K562 (cell line): ENCODE results near the gene MPZL1. TPM values are rescaled to one million over a fixed set of nuclear protein-coding genes. Genes with fewer than 3 reads are reported as not detected.

ENCODE experiments used
- ATAC-seq: fragments of 200-7000 bp; cut with Tn5 transposase; 3 replicates; pipeline ENCODE4 v1.9.1; 2020; ENCODE audit warnings: moderate library complexity
- BruUV-seq: library from RNA; stranded (reverse); fragments of 400-500 nt; replicated peaks from 2 replicates; lab custom pipeline; 2021; lab: Mats Ljungman, UMichigan
- CTCF ChIA-PET: fragments of 300-600 bp; formaldehyde crosslinking; extraction: SDS; loops from one replicate; lab custom pipeline; 2021; ENCODE audit warnings: low intra/inter-chr PET ratio; lab: Yijun Ruan, JAX
- POLR2A ChIA-PET: fragments of 300-600, 350-650 bp; sonication (Branson Sonifier 250); formaldehyde crosslinking; extraction: SDS; loops from one replicate; lab custom pipeline; 2021; ENCODE audit warnings: antibody characterized with exemption, inconsistent platforms; lab: Yijun Ruan, JAX
- DNase-seq, 4 experiments: peaks; one replicate each; pipeline versions ENCODE4 v3.0.0 to v3.0.0-alpha.2; 2011 to 2018; ENCODE audit warnings: low spot score in 3 of 4, mixed read lengths in 3 of 4; ENCODE audit errors: extremely low read depth in 1 of 4
- FAIRE-seq: peaks from 2 replicates; lab custom pipeline; 2011; peaks lifted over from hg19 to GRCh38; lab: Jason Lieb, UNC
- H2AFZ ChIP-seq: 2 replicates; pipeline ENCODE4 v1.6.0; 2011; ENCODE audit warnings: low read depth, low read length, control low read depth, inconsistent platforms
- H3K27ac ChIP-seq: fragments of 200-600 bp; 3 replicates; pipeline ENCODE4 v1.8.0; 2011; ENCODE audit warnings: low read depth, mild to moderate bottlenecking, control low read depth, inconsistent platforms, low read length, moderate library complexity, mixed read lengths; ENCODE audit errors: extremely low read depth
- H3K27me3 ChIP-seq, 2 experiments: fragments of 300-600 bp in 1 of 2; 2 replicates in 1 of 2; 3 replicates in 1 of 2; pipeline versions ENCODE4 v1.6.0 to v1.8.0; 2011; ENCODE audit warnings: inconsistent platforms in 2 of 2, low read length in 2 of 2, mild to moderate bottlenecking in 1 of 2, mixed read lengths in 1 of 2, moderate library complexity in 1 of 2; ENCODE audit not compliant: control insufficient read depth in 2 of 2, insufficient read depth in 2 of 2
- H3K36me3 ChIP-seq: fragments of 300-600 bp; 3 replicates; pipeline ENCODE4 v1.8.0; 2011; ENCODE audit warnings: mild to moderate bottlenecking, low read length, inconsistent platforms; ENCODE audit not compliant: control insufficient read depth, insufficient read depth
- H3K4me1 ChIP-seq, 2 experiments: fragments of 200-600 bp in 1 of 2; replicated peaks in 1 of 2; 2 replicates in 1 of 2; 3 replicates in 1 of 2; pipeline versions ENCODE4 v1.5.1 to v1.8.0; 2011; ENCODE audit warnings: inconsistent platforms in 2 of 2, low read length in 2 of 2, mild to moderate bottlenecking in 1 of 2, mixed read lengths in 1 of 2, moderate library complexity in 1 of 2; ENCODE audit not compliant: control insufficient read depth in 2 of 2, insufficient read depth in 2 of 2
- H3K4me2 ChIP-seq: 2 replicates; pipeline ENCODE4 v1.6.1; 2011; ENCODE audit warnings: low read length, control low read depth, inconsistent platforms, mixed read lengths; ENCODE audit not compliant: insufficient read depth
- H3K4me3 ChIP-seq: fragments of 200-600 bp; sonication (generic), shearing (Covaris generic); 2 replicates; pipeline ENCODE4 v1.5.1; 2016; ENCODE audit warnings: control low read depth, inconsistent platforms
- H3K79me2 ChIP-seq: fragments of 200-600 bp; 3 replicates; pipeline ENCODE4 v1.8.0; 2011; ENCODE audit warnings: low read length, inconsistent platforms; ENCODE audit not compliant: control insufficient read depth, insufficient read depth
- H3K9ac ChIP-seq, 2 experiments: 2 replicates each; pipeline versions ENCODE4 v1.6.0 to v1.6.1; 2011; ENCODE audit warnings: low read depth in 2 of 2, low read length in 2 of 2, control low read depth in 1 of 2, inconsistent platforms in 1 of 2, mild to moderate bottlenecking in 1 of 2, mixed read lengths in 1 of 2; ENCODE audit not compliant: insufficient read depth in 1 of 2
- H3K9me1 ChIP-seq: one replicate; pipeline ENCODE4 v1.6.0; 2011; ENCODE audit warnings: inconsistent platforms, mild to moderate bottlenecking, low read length, moderate library complexity; ENCODE audit not compliant: control insufficient read depth, insufficient read depth
- H3K9me3 ChIP-seq: replicated peaks from 2 replicates; pipeline ENCODE4 v1.5.1; 2011; ENCODE audit warnings: low read depth, low read length, inconsistent platforms; ENCODE audit not compliant: control insufficient read depth, insufficient read depth
- H4K20me1 ChIP-seq: replicated peaks from 2 replicates; pipeline ENCODE4 v1.6.1; 2011; ENCODE audit warnings: low read length, inconsistent platforms, mixed read lengths; ENCODE audit not compliant: control insufficient read depth, insufficient read depth
- BRF2 ChIP-seq: IDR thresholded peaks from 3 replicates; pipeline ENCODE4 v1.6.1; 2011; ENCODE audit warnings: borderline replicate concordance, mild to moderate bottlenecking; ENCODE audit not compliant: insufficient read length, insufficient read depth
- CBFA2T3 ChIP-seq: fragments of 450-650 bp; IDR thresholded peaks from 2 replicates; pipeline ENCODE4 v1.6.1; 2017
- GABPB1 ChIP-seq: sonication (generic); formaldehyde crosslinking; IDR thresholded peaks from 2 replicates; pipeline ENCODE4 v1.8.0; 2022; ENCODE audit warnings: mild to moderate bottlenecking, missing genetic modification reagents
- HNRNPH1 ChIP-seq: fragments of 200-400 bp; formaldehyde crosslinking; optimal IDR thresholded peaks from 2 replicates; pipeline ENCODE3; 2017; ENCODE audit warnings: low read depth, mild to moderate bottlenecking, low read length, moderate library complexity
- HNRNPL ChIP-seq: fragments of 200-400 bp; formaldehyde crosslinking; IDR thresholded peaks from 2 replicates; pipeline ENCODE4 v1.6.1; 2017; ENCODE audit warnings: low read depth, mild to moderate bottlenecking, low read length
- HNRNPLL ChIP-seq: fragments of 200-400 bp; formaldehyde crosslinking; IDR thresholded peaks from 2 replicates; pipeline ENCODE4 v1.6.1; 2017; ENCODE audit warnings: low read length, low read depth, mild to moderate bottlenecking; ENCODE audit not compliant: poor library complexity, severe bottlenecking
- JUNB ChIP-seq: fragments of 450-650 bp; formaldehyde crosslinking; conservative IDR thresholded peaks from 2 replicates; pipeline ENCODE4 v1.4.0; 2020; ENCODE audit warnings: mild to moderate bottlenecking
- NELFE ChIP-seq: IDR thresholded peaks from 2 replicates; pipeline ENCODE4 v1.6.1; 2011; ENCODE audit warnings: mild to moderate bottlenecking; ENCODE audit not compliant: insufficient read depth, insufficient read length
- SLC30A9 ChIP-seq: fragments of 250-450 bp; sonication (Bioruptor Pico); IDR thresholded peaks from 2 replicates; pipeline ENCODE4 v1.8.0; 2022; ENCODE audit warnings: mild to moderate bottlenecking, moderate library complexity
- ZNF174 ChIP-seq: fragments of 250-450 bp; sonication (Bioruptor Pico); IDR thresholded peaks from 2 replicates; pipeline ENCODE4 v1.4.0; 2020; ENCODE audit warnings: mild to moderate bottlenecking
- ZNF232 ChIP-seq: sonication (generic); formaldehyde crosslinking; IDR thresholded peaks from 2 replicates; pipeline ENCODE4 v1.8.0; 2022; ENCODE audit warnings: mild to moderate bottlenecking, missing genetic modification reagents
- ZNF41 ChIP-seq: fragments of 250-450 bp; sonication (Bioruptor Pico); conservative IDR thresholded peaks from 2 replicates; pipeline ENCODE4 v1.4.0; 2020; ENCODE audit warnings: mild to moderate bottlenecking
- ZNF699 ChIP-seq: fragments of 250-450 bp; sonication (Bioruptor Pico); IDR thresholded peaks from 2 replicates; pipeline ENCODE4 v1.8.0; 2021; ENCODE audit warnings: mild to moderate bottlenecking, moderate library complexity; ENCODE audit not compliant: insufficient replicate concordance
- ZNF764 ChIP-seq: fragments of 250-450 bp; sonication (Bioruptor Pico); IDR thresholded peaks from 2 replicates; pipeline ENCODE4 v1.4.0; 2020; ENCODE audit warnings: low read depth, mild to moderate bottlenecking, moderate library complexity
- in situ Hi-C: fragments of 300-500 bp; cut with MboI; formaldehyde crosslinking; loops from 4 replicates; pipeline ENCODE4 v1.15.0; 2018; ENCODE audit warnings: inconsistent platforms, mixed read lengths
- intact Hi-C: fragments of 100-400 bp; cut with micrococcal nuclease; formaldehyde crosslinking; loops from 2 replicates; pipeline ENCODE4 v1.14.2; 2022
- polyA plus RNA-seq, 8 experiments: library from polyadenylated mRNA; depleted of rRNA in 4 of 8; stranded (reverse) in 5 of 8; unstranded in 3 of 8; fragments of >200 nt; fragmentation: Nextera tagmentation in 2 of 8; fragmentation: Illumina TruSeq in 1 of 8; extraction: Ambion mirVana in 2 of 8; extraction: Trizol in 1 of 8; gene quantifications; 2 replicates each; pipeline versions ENCODE4 v1.2.1 to v1.2.3, GENCODE V29; 2011 to 2014; ENCODE audit warnings: inconsistent platforms in 1 of 8, missing spikeins in 1 of 8
- total RNA-seq, 7 experiments: library from RNA; depleted of rRNA in 6 of 7; stranded (reverse); fragments of >200 nt in 6 of 7; fragmentation: Illumina TruSeq in 2 of 7; extraction: Trizol in 2 of 7; gene quantifications; 2 replicates each; pipeline versions ENCODE4 v1.2.1 to v1.2.3, GENCODE V29; 2011 to 2021; ENCODE audit warnings: low replicate concordance in 1 of 7
- TF ChIP-seq, protein P1 (sequence below): fragments of 450-650 bp; IDR thresholded peaks from 2 replicates; pipeline ENCODE4 v1.6.1; 2016

Gene MPZL1
- total and polyA plus RNA-seq, 9 of the 15 experiments (the other 6 are each of a cell fraction or from before 2014, with no cell fraction given) = 14.5 to 153 (median 66.5) TPM

DNA sequence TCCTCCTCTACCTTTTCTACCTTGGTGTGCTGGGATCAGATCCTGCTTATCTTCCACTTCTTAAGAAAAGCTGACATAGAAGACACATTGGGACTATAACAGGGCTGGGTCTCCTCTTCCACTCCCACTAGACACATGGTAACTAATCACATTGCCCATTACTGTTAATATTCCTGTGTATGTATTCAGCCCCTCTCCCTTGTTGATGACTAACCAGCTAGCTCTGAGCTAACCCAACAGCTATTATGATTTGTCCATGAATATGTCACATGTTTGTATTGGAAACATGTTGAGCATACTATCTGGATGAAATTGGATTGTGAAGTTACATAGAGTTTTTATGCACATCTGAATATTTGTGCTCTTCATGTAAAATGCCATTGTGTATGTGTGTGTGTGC lies 52.9 kb downstream of the MPZL1 start:
- no peak for ATAC-seq
- Histone ChIP-seq H3K4me1 (peaks cover 6 to 8% of the 10 kb centered on the region in 2 experiments; a peak in 3 of 5 replicates), H3K27me3 (no peaks in the 10 kb centered on the region), H4K20me1 (no peaks in the 10 kb centered on the region), H3K4me2 (no peak overlapping the region), H3K36me3 (peaks cover 72% of the 10 kb centered on the region), H3K27ac (no peak overlapping the region), H3K79me2 (no peaks in the 10 kb centered on the region), H3K9ac (no peak overlapping the region), H3K4me3 (no peak overlapping the region), H3K9me1 (no peaks in the 10 kb centered on the region), H3K9me3 (no peaks in the 10 kb centered on the region), H2AFZ (no peak overlapping the region)
- POLR2A ChIA-PET = interaction anchor here (0.8 to 2.6 kb wide), 3 partner anchors 9 to 18 kb away, joined by 3 to 7 read pairs (median 3); no protein-coding TSS in a partner anchor
- in situ Hi-C loops (no loop called here), intact Hi-C loops (no loop called here)
- no peak for DNase-seq
- BruUV-seq = no TSS peak
- no peak for FAIRE-seq
- CTCF ChIA-PET = no interaction called here
- TF ChIP-seq ZNF41 (CRISPR knock-in tag) = no peak
- TF ChIP-seq GABPB1 (CRISPR knock-in tag) = no peak
- no peak for TF ChIP-seq ZNF764
- no peak for TF ChIP-seq SLC30A9
- no peak for TF ChIP-seq ZNF174
- TF ChIP-seq BRF2 = no peak
- TF ChIP-seq CBFA2T3 = no peak
- no peak for TF ChIP-seq NELFE
- TF ChIP-seq ZNF699 (CRISPR knock-in tag) = no peak
- TF ChIP-seq JUNB (CRISPR knock-in tag) = no peak
- no peak for TF ChIP-seq HNRNPLL
- TF ChIP-seq, protein P1, sequence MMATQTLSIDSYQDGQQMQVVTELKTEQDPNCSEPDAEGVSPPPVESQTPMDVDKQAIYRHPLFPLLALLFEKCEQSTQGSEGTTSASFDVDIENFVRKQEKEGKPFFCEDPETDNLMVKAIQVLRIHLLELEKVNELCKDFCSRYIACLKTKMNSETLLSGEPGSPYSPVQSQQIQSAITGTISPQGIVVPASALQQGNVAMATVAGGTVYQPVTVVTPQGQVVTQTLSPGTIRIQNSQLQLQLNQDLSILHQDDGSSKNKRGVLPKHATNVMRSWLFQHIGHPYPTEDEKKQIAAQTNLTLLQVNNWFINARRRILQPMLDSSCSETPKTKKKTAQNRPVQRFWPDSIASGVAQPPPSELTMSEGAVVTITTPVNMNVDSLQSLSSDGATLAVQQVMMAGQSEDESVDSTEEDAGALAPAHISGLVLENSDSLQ = no peak
- TF ChIP-seq ZNF232 (CRISPR knock-in tag) = no peak
- TF ChIP-seq HNRNPL = no peak
- TF ChIP-seq HNRNPH1 = no peak
